ENCODE data around the gene HAUS3.

Gene HAUS3

GRCh38 chr4:2289955-2290333, 48.0 kb upstream of the HAUS3 start:
- H3K27me3 ChIP-seq (replicated peaks; ENCODE audit: insufficient read depth, low read length): no peaks in the 10 kb centered on the region
- H4K20me1 ChIP-seq (ENCODE audit: insufficient read depth, low read length): no peaks in the 10 kb centered on the region
- H3K4me3 ChIP-seq (ENCODE audit: low read length): no peak overlapping the region
- no peak overlapping the region for H2AFZ ChIP-seq (ENCODE audit: low read length)
- no peaks in the 10 kb centered on the region for H3F3A ChIP-seq (ENCODE audit: insufficient read depth, low read length)
- no peaks in the 10 kb centered on the region for H3K9me3 ChIP-seq (replicated peaks; ENCODE audit: insufficient read depth, low read length)
- DNase-seq: no peak
- TF ChIP-seq EZH2phosphoT487 (IDR thresholded peaks at IDR 0.05; ENCODE audit: low read length) (no peak), EZH2 (optimal IDR thresholded peaks at IDR 0.05; ENCODE audit: low read depth, low read length) (no peak), CTCF (IDR thresholded peaks at IDR 0.05; ENCODE audit: low read length) (no peak)
- no peak overlapping the region for H3K27ac ChIP-seq (ENCODE audit: low read length)
- H3K36me3 ChIP-seq (replicated peaks; ENCODE audit: insufficient read depth, low read length): no peaks in the 10 kb centered on the region
- no peaks in the 10 kb centered on the region for H3K79me2 ChIP-seq (ENCODE audit: low read length)
- H3K9ac ChIP-seq (ENCODE audit: low read length): no peak overlapping the region
- H3K4me1 ChIP-seq (ENCODE audit: low read length): no peaks in the 10 kb centered on the region
- H3K4me2 ChIP-seq (ENCODE audit: low read depth, low read length): no peak overlapping the region
- no peaks in the 10 kb centered on the region for H3K9me2 ChIP-seq (replicated peaks; ENCODE audit: insufficient read depth, low read length)

GRCh38 chr4:2289311-2289954, 47.5 kb upstream of the HAUS3 start:
- Histone ChIP-seq H3F3A (ENCODE audit: insufficient read depth, low read length) (no peaks in the 10 kb centered on the region), H3K4me2 (ENCODE audit: low read depth, low read length) (no peak overlapping the region), H3K9me2 (replicated peaks; ENCODE audit: insufficient read depth, low read length) (no peaks in the 10 kb centered on the region), H3K27ac (ENCODE audit: low read length) (no peak overlapping the region), H3K4me1 (ENCODE audit: low read length) (no peaks in the 10 kb centered on the region), H3K4me3 (ENCODE audit: low read length) (no peak overlapping the region), H4K20me1 (ENCODE audit: insufficient read depth, low read length) (no peaks in the 10 kb centered on the region), H3K9me3 (replicated peaks; ENCODE audit: insufficient read depth, low read length) (no peaks in the 10 kb centered on the region), H3K27me3 (replicated peaks; ENCODE audit: insufficient read depth, low read length) (no peaks in the 10 kb centered on the region), H3K36me3 (replicated peaks; ENCODE audit: insufficient read depth, low read length) (no peaks in the 10 kb centered on the region), H3K9ac (ENCODE audit: low read length) (no peak overlapping the region), H2AFZ (ENCODE audit: low read length) (no peak overlapping the region), H3K79me2 (ENCODE audit: low read length) (no peaks in the 10 kb centered on the region)
- TF ChIP-seq CTCF (IDR thresholded peaks at IDR 0.05; ENCODE audit: low read length) (no peak), EZH2phosphoT487 (IDR thresholded peaks at IDR 0.05; ENCODE audit: low read length) (no peak), EZH2 (optimal IDR thresholded peaks at IDR 0.05; ENCODE audit: low read depth, low read length) (no peak)
- DNase-seq: no peak

- H3K4me3 ChIP-seq (ENCODE audit: low read length): no peak overlapping the region
- H3F3A ChIP-seq (ENCODE audit: insufficient read depth, low read length): no peaks in the 10 kb centered on the region
- no peaks in the 10 kb centered on the region for H3K4me1 ChIP-seq (ENCODE audit: low read length)
These were observed 46.2 kb upstream of the HAUS3 start for GRCh38 chr4:2288051-2288541.

More at GRCh38 chr4:2288051-2288541, 46.2 kb upstream of the HAUS3 start:
- Histone ChIP-seq H3K36me3 (replicated peaks; ENCODE audit: insufficient read depth, low read length) (no peaks in the 10 kb centered on the region), H4K20me1 (ENCODE audit: insufficient read depth, low read length) (no peaks in the 10 kb centered on the region), H2AFZ (ENCODE audit: low read length) (no peak overlapping the region), H3K9ac (ENCODE audit: low read length) (no peak overlapping the region), H3K4me2 (ENCODE audit: low read depth, low read length) (no peak overlapping the region), H3K9me3 (replicated peaks; ENCODE audit: insufficient read depth, low read length) (no peaks in the 10 kb centered on the region), H3K27ac (ENCODE audit: low read length) (no peak overlapping the region), H3K27me3 (replicated peaks; ENCODE audit: insufficient read depth, low read length) (no peaks in the 10 kb centered on the region), H3K9me2 (replicated peaks; ENCODE audit: insufficient read depth, low read length) (no peaks in the 10 kb centered on the region), H3K79me2 (ENCODE audit: low read length) (no peaks in the 10 kb centered on the region)
- TF ChIP-seq EZH2 (optimal IDR thresholded peaks at IDR 0.05; ENCODE audit: low read depth, low read length) (no peak), EZH2phosphoT487 (IDR thresholded peaks at IDR 0.05; ENCODE audit: low read length) (no peak), CTCF (IDR thresholded peaks at IDR 0.05; ENCODE audit: low read length) (no peak)
- DNase-seq: no peak
